Adrenal gland (tissue), 5 donors: ENCODE data around the gene DLGAP1.

Source experiments
- POLR2A ChIP-seq, 2 donors: fragments of 450-650 bp; IDR thresholded peaks; one replicate each; pipeline ENCODE4 v1.6.1; 2017; ENCODE audit warnings: antibody characterized with exemption in 2 of 2, mild to moderate bottlenecking in 2 of 2, moderate library complexity in 1 of 2
- TF ChIP-seq, protein P1 (sequence below), 6 experiments: fragments of 450-650 bp in 4 of 6; fragments of 200-600 bp in 2 of 6; sonication (generic) in 1 of 6; IDR thresholded peaks; 1 replicate in 5 of 6; 2 replicates in 1 of 6; pipeline versions ENCODE4 v1.5.1 to v1.8.0; 2016 to 2021; ENCODE audit warnings: antibody characterized with exemption in 6 of 6, mild to moderate bottlenecking in 2 of 6, moderate library complexity in 1 of 6
- donor health status: DM: no; HTN: no; CAD: no.

DNA sequence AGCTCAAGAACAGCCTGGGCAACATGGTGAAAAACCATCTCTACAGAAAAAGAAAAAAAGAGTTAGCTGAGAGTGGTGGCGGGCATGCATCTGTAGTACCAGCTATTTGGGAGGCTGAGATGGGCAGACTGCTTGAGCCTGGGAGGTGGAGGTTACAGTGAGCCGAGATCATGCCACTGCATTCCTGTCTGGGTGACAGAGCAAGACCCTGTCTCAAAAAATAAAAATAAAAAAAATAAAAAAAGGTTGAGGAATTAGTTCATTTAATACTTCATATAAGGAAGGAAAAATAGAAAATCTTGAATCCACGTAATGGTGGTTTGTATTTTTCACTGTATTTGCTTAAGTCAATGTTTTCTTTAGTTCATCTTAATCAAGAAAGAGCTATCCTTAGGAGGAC is 763.4 kb downstream of the DLGAP1 start:
- TF ChIP-seq, protein P1, sequence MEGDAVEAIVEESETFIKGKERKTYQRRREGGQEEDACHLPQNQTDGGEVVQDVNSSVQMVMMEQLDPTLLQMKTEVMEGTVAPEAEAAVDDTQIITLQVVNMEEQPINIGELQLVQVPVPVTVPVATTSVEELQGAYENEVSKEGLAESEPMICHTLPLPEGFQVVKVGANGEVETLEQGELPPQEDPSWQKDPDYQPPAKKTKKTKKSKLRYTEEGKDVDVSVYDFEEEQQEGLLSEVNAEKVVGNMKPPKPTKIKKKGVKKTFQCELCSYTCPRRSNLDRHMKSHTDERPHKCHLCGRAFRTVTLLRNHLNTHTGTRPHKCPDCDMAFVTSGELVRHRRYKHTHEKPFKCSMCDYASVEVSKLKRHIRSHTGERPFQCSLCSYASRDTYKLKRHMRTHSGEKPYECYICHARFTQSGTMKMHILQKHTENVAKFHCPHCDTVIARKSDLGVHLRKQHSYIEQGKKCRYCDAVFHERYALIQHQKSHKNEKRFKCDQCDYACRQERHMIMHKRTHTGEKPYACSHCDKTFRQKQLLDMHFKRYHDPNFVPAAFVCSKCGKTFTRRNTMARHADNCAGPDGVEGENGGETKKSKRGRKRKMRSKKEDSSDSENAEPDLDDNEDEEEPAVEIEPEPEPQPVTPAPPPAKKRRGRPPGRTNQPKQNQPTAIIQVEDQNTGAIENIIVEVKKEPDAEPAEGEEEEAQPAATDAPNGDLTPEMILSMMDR (IDR thresholded peaks at IDR 0.05): no peak
- TF ChIP-seq POLR2A (IDR thresholded peaks at IDR 0.05): no peak
